AG10803 (cell line): Measurements from ENCODE around the gene ADGRL3.

Experiments used
- DNase-seq: peaks from one replicate; pipeline ENCODE4 v3.0.0; 2010; ENCODE audit warnings: low read depth
- H3K4me3 ChIP-seq: 2 replicates; pipeline ENCODE4 v1.5.1; 2011; ENCODE audit warnings: mild to moderate bottlenecking, low read length, control low read depth
- TF ChIP-seq, protein P1 (sequence below): conservative IDR thresholded peaks from 2 replicates; pipeline ENCODE4 v1.5.1; 2011; ENCODE audit warnings: mild to moderate bottlenecking, low read length, control low read depth, inconsistent platforms

ADGRL3 gene

DNA sequence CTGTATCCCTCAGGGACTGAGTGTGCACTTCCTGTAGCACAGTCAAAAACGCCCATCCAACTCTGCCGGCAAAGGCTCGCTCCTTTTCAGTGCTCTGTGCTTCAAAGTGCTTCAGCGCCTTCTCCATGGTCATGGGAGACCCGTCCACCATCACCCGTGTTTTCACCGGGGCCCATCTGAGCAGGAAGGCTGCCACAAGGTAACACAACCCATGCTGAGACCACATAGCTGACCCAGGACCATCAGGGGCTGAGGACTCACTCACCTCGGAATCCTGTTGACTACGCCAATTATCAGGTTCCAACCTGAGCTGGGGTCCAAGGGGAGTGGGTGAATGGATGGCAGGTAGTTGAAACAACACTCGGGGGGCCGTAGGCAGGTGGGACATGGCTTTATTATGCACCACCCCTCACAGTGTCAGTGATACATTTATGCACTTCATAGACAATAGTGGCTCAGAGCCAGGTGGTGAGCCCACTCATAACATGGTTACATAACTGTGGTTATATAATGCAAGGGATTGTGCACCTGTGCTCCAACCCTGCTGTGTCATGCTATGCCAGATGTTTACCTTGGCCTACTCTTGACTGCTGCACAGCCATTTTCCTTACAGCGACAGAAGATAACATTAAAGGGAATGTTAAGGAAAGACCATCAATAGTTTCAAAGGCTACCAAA is 227.8 kb downstream of the ADGRL3 start:
- no peak overlapping the region for H3K4me3 ChIP-seq
- TF ChIP-seq, protein P1, sequence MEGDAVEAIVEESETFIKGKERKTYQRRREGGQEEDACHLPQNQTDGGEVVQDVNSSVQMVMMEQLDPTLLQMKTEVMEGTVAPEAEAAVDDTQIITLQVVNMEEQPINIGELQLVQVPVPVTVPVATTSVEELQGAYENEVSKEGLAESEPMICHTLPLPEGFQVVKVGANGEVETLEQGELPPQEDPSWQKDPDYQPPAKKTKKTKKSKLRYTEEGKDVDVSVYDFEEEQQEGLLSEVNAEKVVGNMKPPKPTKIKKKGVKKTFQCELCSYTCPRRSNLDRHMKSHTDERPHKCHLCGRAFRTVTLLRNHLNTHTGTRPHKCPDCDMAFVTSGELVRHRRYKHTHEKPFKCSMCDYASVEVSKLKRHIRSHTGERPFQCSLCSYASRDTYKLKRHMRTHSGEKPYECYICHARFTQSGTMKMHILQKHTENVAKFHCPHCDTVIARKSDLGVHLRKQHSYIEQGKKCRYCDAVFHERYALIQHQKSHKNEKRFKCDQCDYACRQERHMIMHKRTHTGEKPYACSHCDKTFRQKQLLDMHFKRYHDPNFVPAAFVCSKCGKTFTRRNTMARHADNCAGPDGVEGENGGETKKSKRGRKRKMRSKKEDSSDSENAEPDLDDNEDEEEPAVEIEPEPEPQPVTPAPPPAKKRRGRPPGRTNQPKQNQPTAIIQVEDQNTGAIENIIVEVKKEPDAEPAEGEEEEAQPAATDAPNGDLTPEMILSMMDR: no peak
- DNase-seq: no peak

DNA sequence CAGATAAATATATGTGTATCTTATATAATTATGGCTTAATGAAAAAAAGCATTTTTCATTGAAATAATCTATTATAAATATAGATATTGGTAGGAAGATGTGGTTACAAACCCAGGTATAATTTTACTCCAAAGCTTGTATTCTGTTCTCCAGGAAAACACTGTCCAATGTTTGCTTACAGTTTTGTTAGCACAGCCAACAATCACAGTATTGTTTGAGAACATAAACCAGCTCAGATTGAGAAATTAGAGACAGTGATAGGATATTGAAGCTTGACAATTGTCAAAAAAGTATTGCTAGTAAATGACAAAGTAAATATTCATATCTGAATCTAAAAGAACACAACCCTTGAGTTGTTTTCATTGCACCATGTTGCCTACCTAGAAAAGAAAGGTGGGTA is 228.8 kb downstream of the ADGRL3 start:
- no peak for DNase-seq
- TF ChIP-seq, protein P1: no peak
- H3K4me3 ChIP-seq: no peak overlapping the region

DNA sequence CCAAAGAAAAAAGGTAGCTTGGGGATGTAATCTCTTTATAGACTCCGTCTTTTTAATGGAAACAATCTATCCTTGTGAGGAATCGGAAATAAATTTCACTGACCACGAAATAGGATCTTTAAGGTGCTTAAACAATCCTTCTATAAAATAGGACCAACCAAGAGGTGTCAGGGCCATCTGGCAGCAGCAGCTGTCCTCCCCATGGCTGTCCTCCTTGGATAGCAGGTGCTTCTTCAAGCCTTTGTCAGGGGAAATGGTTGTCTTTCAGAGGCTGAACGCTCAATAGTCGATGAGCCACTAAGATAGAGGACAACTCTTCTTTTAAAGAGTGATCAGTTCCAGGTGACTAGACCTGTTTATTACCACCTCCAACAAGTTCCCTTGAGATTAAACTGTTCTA is 231.0 kb downstream of the ADGRL3 start:
- no peak overlapping the region for H3K4me3 ChIP-seq
- TF ChIP-seq, protein P1: no peak
- DNase-seq: no peak

DNA sequence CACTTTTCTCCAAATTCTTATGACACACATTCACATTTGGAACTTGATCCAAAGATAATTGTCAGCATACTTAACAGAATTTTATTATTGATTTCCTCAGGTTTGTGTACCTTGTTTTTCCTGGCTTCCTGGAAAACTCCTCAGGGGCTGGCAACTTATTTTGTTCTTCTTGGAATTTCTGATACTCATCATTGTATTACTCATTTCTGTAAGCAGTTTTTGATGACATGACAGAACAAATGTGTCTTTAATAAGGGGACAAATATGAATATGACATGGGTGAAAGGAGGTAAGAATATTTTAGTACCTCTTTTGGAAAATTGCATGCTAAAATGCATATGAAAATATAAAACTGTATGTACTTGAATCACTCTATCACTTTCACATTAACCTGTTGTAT is 237.8 kb downstream of the ADGRL3 start:
- no peak for DNase-seq
- no peak overlapping the region for H3K4me3 ChIP-seq
- TF ChIP-seq, protein P1: no peak

DNA sequence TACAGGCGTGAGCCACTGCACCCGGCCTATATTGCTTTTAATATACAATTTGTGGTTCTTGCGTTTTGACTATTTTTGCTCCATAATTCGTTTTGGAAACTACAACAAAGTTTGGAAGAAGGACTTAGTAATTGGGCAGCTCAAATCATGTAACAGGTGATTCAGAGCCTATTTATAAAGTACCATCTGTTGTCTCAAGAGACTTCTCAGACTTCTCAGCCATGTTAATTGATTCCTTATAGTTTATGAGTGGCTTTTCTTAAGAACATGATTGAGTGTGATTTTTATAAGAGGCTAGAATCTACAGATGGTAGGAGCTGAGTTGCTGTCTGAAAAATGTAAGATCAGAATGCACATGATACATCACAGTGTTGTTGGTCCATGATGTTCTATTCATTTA is 240.2 kb downstream of the ADGRL3 start:
- no peak overlapping the region for H3K4me3 ChIP-seq
- TF ChIP-seq, protein P1: no peak
- DNase-seq: no peak

DNA sequence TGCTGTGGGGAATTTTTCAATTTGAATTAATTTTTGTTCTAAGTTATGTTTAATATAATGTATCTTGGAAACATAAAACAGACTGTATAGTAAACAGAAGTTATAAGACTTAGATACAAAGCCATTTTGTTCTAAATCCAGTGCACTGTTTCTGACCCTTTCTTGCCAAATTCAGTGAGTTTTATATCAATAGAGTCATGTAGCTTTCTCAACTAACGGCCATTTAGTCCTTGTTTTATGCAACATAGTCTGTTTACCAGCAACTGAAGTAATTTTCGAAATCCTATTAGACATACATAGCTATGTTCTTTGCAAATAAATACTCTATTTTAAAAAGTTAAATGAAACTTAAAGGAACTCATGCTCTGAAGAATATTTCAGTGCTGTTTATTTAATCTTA is 242.8 kb downstream of the ADGRL3 start:
- TF ChIP-seq, protein P1: no peak
- DNase-seq: no peak
- no peak overlapping the region for H3K4me3 ChIP-seq

DNA sequence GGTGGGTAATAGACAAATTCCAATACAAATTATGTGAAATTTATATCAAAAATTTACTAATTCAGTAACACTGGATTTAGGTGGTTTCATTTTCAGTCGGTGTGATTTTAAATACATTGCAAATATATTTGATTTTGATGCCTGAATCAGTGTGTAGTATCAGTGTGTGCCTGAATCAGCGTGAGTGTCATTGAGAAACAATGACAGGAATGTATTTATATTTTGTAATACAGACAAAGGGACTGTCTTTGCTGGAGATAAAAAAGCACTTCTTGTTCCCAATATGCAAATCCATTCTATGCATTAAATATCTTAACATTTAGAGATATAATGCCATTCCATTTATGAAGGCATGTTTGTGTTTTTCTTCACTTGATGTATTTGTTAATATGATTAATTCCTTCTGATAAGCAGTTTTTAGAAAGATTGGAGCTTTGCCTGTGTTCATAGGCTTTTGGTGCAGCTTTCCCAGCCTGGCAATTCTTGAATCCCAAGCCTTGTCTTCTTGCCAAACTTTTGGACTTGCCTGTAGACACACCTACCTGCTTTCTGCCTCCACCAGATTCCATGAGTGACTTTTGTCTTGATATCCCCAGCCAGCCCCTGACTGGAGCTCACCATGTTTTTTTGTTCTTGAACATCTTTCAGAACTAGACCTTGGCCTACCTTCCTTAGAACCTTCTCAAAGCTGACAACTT is 243.8 kb downstream of the ADGRL3 start:
- TF ChIP-seq, protein P1: no peak
- no peak overlapping the region for H3K4me3 ChIP-seq
- peak; percentile 8 for DNase-seq
